ENCODE data around the gene NDRG3.
A peak's percentile ranks its signal among the peaks of the same experiment; 100 is the strongest.

Gene NDRG3

GRCh38 chr20:36760647-36761046 lies 14.8 kb upstream of the NDRG3 start:
- TF ChIP-seq, protein P1, sequence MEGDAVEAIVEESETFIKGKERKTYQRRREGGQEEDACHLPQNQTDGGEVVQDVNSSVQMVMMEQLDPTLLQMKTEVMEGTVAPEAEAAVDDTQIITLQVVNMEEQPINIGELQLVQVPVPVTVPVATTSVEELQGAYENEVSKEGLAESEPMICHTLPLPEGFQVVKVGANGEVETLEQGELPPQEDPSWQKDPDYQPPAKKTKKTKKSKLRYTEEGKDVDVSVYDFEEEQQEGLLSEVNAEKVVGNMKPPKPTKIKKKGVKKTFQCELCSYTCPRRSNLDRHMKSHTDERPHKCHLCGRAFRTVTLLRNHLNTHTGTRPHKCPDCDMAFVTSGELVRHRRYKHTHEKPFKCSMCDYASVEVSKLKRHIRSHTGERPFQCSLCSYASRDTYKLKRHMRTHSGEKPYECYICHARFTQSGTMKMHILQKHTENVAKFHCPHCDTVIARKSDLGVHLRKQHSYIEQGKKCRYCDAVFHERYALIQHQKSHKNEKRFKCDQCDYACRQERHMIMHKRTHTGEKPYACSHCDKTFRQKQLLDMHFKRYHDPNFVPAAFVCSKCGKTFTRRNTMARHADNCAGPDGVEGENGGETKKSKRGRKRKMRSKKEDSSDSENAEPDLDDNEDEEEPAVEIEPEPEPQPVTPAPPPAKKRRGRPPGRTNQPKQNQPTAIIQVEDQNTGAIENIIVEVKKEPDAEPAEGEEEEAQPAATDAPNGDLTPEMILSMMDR (IDR thresholded peaks at IDR 0.05; ENCODE audit: extremely low read depth, missing control alignments), result no peak
- no peak for DNase-seq (ENCODE audit: low spot score)

DNA sequence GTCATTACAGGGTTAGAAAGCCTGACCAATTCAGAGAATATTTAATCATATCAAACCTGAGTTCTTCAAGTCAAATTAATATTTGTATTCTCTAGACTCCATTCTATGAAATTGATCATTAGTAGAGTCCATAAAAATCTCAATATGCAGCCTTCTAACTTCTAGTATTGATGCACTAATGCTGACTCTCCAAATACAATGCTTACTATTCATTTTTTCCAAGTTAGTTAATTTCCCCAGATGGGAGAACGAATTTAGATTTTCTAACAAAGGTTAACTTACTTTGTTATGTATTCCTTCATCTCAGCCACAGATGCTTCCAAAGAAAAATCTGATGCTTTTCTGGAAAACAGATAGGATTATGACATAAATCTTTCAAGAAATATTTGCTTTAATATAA lies 12.4 kb upstream of the NDRG3 start:
- TF ChIP-seq, protein P1 (IDR thresholded peaks at IDR 0.05; ENCODE audit: extremely low read depth, missing control alignments), result no peak
- no peak for DNase-seq (ENCODE audit: low spot score)

- no peak for DNase-seq (ENCODE audit: low spot score)
- TF ChIP-seq, protein P1 (IDR thresholded peaks at IDR 0.05; ENCODE audit: extremely low read depth, missing control alignments), result no peak
Observed at GRCh38 chr20:36756496-36756895, 10.6 kb upstream of the NDRG3 start.

DNA sequence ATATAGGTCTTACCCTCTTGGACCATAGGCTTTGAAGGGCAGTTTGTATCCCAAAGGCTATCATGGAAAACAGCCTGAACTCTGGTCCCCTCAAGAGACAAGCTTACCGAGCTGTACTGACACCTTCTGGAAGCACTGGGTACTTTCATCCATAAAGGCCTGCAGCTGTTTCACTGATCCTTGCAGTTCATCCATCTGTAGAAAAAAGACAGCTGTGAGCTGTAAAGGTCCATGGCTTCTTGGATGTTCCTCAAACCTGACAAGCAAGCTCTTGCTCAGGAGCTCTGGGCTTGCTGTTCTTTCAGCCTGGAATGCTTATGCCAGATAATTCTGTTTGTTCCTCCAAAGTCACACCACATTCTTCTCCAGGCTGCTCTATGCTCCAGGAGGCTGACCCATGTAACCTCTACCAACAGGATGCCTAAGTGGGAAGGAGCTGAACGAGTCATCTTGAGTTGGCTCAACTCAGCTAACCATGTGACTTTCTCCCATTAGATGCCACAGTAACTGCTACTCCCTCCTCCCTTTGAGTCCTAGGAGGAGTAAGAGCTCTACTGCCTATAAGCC lies 8.8 kb upstream of the NDRG3 start:
- peak; percentile 56 for DNase-seq (ENCODE audit: low spot score)
- TF ChIP-seq, protein P1 (IDR thresholded peaks at IDR 0.05; ENCODE audit: extremely low read depth, missing control alignments), result peak; percentile 33

- DNase-seq (ENCODE audit: low spot score), result no peak
- TF ChIP-seq, protein P1 (IDR thresholded peaks at IDR 0.05; ENCODE audit: extremely low read depth, missing control alignments), result no peak
Observed at GRCh38 chr20:36752582-36752981, 6.7 kb upstream of the NDRG3 start.

GRCh38 chr20:36745234-36745926 lies 510 bp downstream of the NDRG3 start:
- TF ChIP-seq, protein P1 (IDR thresholded peaks at IDR 0.05; ENCODE audit: extremely low read depth, missing control alignments), result no peak
- DNase-seq (ENCODE audit: low spot score), result no peak

DNA sequence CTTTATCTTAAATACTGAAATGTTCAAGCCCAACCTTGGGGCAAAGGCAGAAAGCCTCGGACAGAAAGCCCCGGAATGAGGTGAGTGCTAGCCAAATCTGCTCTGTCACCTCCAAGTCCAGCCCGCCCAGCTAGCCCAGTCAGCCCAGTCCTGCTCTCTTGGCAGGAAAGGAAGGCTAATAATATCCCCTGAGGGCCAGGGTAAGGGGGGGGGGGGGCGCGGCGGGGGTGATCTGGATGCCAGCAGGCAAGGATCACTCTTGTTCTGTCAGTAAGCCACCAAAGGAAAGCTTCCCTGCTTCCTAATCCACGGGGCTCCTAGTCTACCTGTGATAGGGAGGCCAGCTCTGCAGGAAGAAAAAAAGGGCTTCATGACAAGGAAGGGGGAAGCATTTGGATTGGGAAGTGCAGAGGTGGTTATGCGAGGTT lies 1.1 kb downstream of the NDRG3 start:
- no peak for DNase-seq (ENCODE audit: low spot score)
- TF ChIP-seq, protein P1 (IDR thresholded peaks at IDR 0.05; ENCODE audit: extremely low read depth, missing control alignments), result no peak
